GM19025 (cell line): Measurements from ENCODE around the gene ZBTB26.
A peak's percentile ranks its signal among the peaks of the same experiment; 100 is the strongest.
"Not testable (repeated sequence)": the region's sequence is repeated elsewhere in the genome, so short reads cannot be mapped to it uniquely, and the experiment has no call there.

Experiments
- ATAC-seq: cut with Tn5 transposase; IDR thresholded peaks from one replicate; pipeline ENCODE4 v1.9.1; 2021; ENCODE audit warnings: mild to moderate bottlenecking, low read depth, moderate library complexity; ENCODE audit not compliant: unreplicated experiment

ZBTB26 gene

GRCh38 chr9:122930541-122931225 is 629 bp downstream of the ZBTB26 start:
- ATAC-seq: peak; percentile 16

- ATAC-seq: no peak
These were observed 1.4 kb downstream of the ZBTB26 start for GRCh38 chr9:122929796-122930354.

GRCh38 chr9:122923947-122924346 is 7.4 kb downstream of the ZBTB26 start:
- ATAC-seq: no peak

DNA sequence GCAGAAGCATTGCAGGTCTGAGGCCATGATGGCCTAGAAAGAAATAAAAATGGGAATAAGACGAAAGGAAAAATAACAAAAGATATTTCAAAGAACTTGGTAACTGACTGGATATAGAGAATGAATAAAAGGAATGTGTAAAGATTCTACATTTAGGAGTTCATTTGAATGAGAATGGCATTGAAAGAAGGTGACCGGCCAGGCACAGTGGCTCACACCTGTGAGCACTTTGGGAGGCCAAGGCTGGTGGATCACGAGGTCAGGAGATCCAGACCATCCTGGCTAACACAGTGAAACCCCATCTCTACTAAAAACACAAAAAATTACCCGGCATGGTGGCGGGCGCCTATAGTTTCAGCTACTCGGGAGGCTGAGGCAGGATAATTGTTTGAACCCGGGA is 8.6 kb downstream of the ZBTB26 start:
- no peak for ATAC-seq

DNA sequence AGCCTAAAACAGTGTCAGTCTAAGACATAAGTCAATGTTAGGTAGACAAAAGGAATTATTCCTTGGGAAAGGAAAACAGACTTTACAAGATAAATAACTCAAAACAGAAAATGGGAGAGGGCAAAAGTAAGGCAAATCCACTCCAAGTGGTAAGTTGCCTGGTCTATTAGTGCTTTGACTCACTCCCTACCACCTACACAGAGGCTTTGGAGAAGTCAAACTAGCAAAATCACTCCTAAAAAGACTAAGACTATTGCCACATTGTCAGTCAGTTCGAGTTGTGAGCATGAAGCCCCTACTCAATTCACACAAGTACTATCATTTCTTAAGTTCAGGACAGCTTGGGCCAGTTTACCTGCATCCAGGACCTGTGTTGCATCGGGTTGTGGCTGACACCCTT is 13.0 kb downstream of the ZBTB26 start:
- no peak for ATAC-seq

DNA sequence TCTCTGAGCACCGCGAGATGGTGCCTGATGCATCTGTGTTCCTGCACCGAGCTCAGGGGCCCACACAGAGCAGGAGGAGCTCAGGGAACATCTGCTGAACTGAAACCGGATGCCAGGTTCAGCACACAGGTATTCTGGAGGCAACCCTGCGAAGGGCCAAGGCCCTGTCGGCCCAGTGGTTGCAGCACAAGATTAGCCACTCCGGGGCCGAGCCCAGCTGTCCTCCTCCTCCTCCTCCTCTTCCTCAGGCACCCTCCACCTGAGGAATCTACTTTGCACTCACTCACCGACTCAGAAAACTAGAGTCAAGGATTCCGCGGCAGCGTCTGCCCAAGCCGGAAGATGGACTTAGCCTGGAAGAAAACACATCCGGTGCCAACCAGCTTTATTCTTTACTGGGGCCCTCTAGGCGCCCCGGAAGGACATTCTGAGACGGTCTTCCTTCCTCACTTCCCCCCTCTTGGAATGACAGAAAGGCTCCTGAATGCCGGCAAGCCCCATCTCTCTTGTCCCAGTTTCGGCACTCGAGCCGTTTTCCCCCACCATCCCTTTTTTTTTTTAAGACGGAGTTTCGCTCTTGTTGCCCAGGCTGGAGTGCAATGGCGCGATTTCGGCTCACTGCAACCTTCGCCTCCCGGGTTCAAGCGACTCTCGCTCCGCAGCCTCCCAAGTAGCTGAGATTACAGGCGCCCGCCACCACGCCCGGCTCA is 18.2 kb downstream of the ZBTB26 start, which contains the start of gene ZBTB6:
TSS of gene ZBTB6 (minus strand) at position 360 of the 710 bp plus-strand sequence. CDS start 1,251 bp downstream, outside the sequence.
- peak; percentile 98 for ATAC-seq

DNA sequence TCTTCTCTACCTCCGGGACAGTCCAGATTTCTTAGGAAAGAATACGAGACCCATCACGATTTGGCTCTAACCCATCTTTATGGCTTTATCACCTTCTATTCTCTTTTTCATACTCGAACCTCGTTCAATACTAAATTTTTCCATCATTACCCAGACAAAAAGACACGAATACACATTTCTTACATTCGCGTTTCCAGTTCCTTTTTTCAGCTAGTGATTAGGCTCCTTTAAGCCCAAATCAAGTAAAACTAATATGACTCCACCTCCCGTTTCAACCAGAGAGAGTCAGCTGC is 18.7 kb downstream of the ZBTB26 start:
- no peak for ATAC-seq

DNA sequence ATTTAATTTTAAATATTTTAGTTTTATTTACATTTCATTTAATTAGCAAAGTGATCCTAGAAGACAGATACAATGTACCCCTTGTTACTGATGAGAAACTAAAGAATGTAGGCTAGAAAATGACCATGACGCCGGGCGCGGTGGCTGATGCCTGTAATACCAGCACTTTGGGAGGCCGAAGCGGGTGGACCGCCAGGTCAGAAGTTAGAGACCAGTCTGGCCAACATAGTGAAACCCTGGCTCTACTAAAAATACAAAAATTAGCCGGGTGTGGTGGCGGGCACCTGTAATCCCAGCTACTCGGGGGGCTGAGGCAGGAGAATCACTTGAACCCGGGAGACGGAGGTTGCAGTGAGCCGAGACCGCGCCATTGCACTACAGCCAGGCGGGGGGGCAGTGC is 25.2 kb downstream of the ZBTB26 start:
- ATAC-seq: not testable (repeated sequence)

GRCh38 chr9:122904823-122905710 is 26.2 kb downstream of the ZBTB26 start, which contains the start of gene RC3H2:
RC3H2 (minus strand) TSS chr9:122905359; CDS start chr9:122897509, 7,850 bp downstream.
- ATAC-seq: peak; percentile 87

- peak; percentile 7 for ATAC-seq
These were observed 26.9 kb downstream of the ZBTB26 start for GRCh38 chr9:122904466-122904822.

- ATAC-seq: no peak
These were observed 30.5 kb downstream of the ZBTB26 start for GRCh38 chr9:122900791-122901190.

- ATAC-seq: no peak
These were observed 33.3 kb downstream of the ZBTB26 start for GRCh38 chr9:122897969-122898368.

- ATAC-seq: no peak
These were observed 42.8 kb downstream of the ZBTB26 start for GRCh38 chr9:122888480-122888879.

DNA sequence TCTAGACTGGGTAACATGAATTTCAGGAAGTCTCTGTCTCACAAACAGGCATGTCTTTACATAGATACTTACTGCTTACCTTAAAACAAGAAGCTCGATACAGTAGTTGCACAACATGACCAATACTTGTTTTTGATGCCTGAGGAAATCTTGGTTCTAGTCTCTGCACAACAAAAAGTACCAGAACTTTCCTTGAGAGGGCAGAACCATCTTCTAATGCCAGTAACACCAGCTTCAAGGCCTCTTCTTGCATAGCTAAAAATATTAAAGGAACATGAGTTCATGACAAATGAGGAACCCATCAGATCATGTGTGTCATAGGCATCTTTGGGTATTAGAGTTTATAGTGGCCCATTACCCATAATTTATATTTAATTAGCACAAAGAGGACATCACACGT is 48.2 kb downstream of the ZBTB26 start:
- ATAC-seq: no peak

DNA sequence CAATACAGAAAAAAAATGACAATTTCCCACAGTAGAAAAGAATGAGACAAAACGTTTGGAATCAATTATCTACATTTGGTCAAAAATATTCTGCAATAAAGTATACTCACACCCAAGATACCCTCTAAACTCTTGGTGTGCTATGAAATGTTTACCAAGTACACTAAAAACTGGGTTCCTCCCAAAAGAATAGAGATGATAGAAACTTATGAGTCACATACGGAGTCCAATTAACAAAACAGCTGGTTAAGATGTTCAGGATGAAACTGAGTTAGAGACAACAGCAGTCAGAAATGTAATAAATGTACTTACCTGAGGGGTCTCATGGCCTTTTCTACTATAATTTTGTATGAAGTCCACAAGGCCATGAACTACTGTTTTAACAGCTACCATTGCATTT is 51.9 kb downstream of the ZBTB26 start:
- no peak for ATAC-seq

- no peak for ATAC-seq
These were observed 55.8 kb downstream of the ZBTB26 start for GRCh38 chr9:122875523-122875922.

DNA sequence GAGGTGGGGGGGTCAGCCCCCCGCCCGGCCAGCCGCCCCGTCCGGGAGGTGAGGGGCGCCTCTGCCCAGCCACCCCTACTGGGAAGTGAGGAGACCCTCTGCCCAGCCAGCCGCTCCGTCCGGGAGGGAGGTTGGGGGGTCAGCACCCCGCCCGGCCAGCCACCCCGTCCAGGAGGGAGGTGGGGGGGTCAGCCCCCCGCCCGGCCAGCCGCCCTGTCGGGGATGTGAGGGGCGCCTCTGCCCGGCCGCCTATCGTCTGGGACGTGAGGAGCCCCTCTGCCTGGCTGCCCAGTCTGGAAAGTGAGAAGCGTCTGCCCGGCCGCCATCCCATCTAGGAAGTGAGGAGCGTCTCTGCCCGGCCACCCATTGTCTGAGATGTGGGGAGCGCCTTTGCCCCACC is 64.0 kb downstream of the ZBTB26 start:
- not testable (repeated sequence) for ATAC-seq

DNA sequence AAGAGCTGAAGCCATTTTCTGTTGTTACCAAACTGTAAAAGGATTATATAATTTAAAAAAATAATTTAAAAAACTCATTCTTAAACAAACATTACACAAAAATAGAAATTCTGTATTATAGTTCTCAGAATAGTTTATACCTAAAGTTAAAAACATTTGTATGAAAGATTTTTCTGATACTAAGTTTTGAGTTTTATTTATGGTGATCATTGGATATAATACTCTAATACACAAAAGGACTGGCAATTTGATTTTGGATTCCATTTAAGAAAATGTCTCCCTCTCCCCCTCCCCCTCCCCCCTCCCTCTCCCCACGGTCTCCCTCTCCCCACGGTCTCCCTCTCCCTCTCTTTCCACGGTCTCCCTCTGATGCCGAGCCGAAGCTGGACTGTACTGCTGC is 65.2 kb downstream of the ZBTB26 start:
- no peak for ATAC-seq
